OCI-LY1 (cell line): Measurements from ENCODE around the gene BIN2.

Experiments used
- H2AFZ ChIP-seq: fragments of 200-600 bp; sonication (generic), shearing (Covaris generic); 2 replicates; pipeline ENCODE4 v1.6.0; 2014; ENCODE audit warnings: antibody characterized with exemption, mild to moderate bottlenecking, low read length
- H3F3A ChIP-seq: fragments of 200-600 bp; sonication (generic), shearing (Covaris generic); 2 replicates; pipeline ENCODE4 v1.6.0; 2014; ENCODE audit warnings: mild to moderate bottlenecking, antibody characterized with exemption, low read length, moderate library complexity; ENCODE audit not compliant: insufficient read depth
- H3K27ac ChIP-seq: fragments of 200-600 bp; sonication (generic); 2 replicates; pipeline ENCODE4 v1.5.1; 2014; ENCODE audit warnings: low read length, mixed run types, mild to moderate bottlenecking, low read depth; ENCODE audit not compliant: poor library complexity, severe bottlenecking
- H3K27me3 ChIP-seq: fragments of 200-600 bp; sonication (generic); 2 replicates; pipeline ENCODE4 v1.6.0; 2014; ENCODE audit warnings: antibody characterized with exemption, mild to moderate bottlenecking, low read length, moderate library complexity; ENCODE audit not compliant: insufficient read depth
- H3K36me3 ChIP-seq: fragments of 200-600 bp; sonication (generic); 2 replicates; pipeline ENCODE4 v1.6.1; 2014; ENCODE audit warnings: mild to moderate bottlenecking, antibody characterized with exemption, low read length, moderate library complexity, mixed read lengths; ENCODE audit not compliant: insufficient read depth
- H3K4me1 ChIP-seq: fragments of 200-600 bp; sonication (generic); 2 replicates; pipeline ENCODE4 v1.5.1; 2014; ENCODE audit warnings: mild to moderate bottlenecking, low read length, moderate library complexity; ENCODE audit not compliant: insufficient read depth, severe bottlenecking
- H3K4me2 ChIP-seq: fragments of 200-600 bp; sonication (generic), shearing (Covaris generic); 2 replicates; pipeline ENCODE4 v1.6.1; 2014; ENCODE audit warnings: low read length
- H3K4me3 ChIP-seq: fragments of 200-600 bp; sonication (generic); 2 replicates; pipeline ENCODE4 v1.5.1; 2014; ENCODE audit warnings: low read length, low read depth, mild to moderate bottlenecking, mixed read lengths; ENCODE audit not compliant: poor library complexity, severe bottlenecking
- H3K79me2 ChIP-seq: fragments of 200-600 bp; shearing (Covaris generic); 2 replicates; pipeline ENCODE4 v1.6.1; 2016; ENCODE audit warnings: mixed run types, low read length, mixed read lengths; ENCODE audit not compliant: insufficient read depth
- H3K9ac ChIP-seq: fragments of 200-600 bp; sonication (generic), shearing (Covaris generic); 2 replicates; pipeline ENCODE4 v1.6.1; 2014; ENCODE audit warnings: mild to moderate bottlenecking, low read length, mixed read lengths
- H3K9me2 ChIP-seq: fragments of 200-600 bp; sonication (generic), shearing (Covaris generic); 2 replicates; pipeline ENCODE4 v1.6.1; 2014; ENCODE audit warnings: low read depth, mild to moderate bottlenecking, low read length, mixed read lengths
- H3K9me3 ChIP-seq: fragments of 200-600 bp; shearing (Covaris generic); 2 replicates; pipeline ENCODE4 v1.6.1; 2014; ENCODE audit warnings: low read length, mixed read lengths
- H4K20me1 ChIP-seq: fragments of 200-600 bp; sonication (generic), shearing (Covaris generic); 2 replicates; pipeline ENCODE4 v1.6.0; 2016; ENCODE audit warnings: mild to moderate bottlenecking, low read length; ENCODE audit not compliant: insufficient read depth
- CTCF ChIP-seq: fragments of 200-600 bp; sonication (generic), shearing (Covaris generic); IDR thresholded peaks from 2 replicates; pipeline ENCODE4 v1.5.1; 2017; ENCODE audit warnings: mild to moderate bottlenecking, antibody characterized with exemption, low read length, moderate library complexity, mixed read lengths
- EZH2 ChIP-seq: fragments of 200-600 bp; sonication (generic), shearing (Covaris generic); IDR thresholded peaks from 2 replicates; pipeline ENCODE4 v1.8.0; 2017; ENCODE audit warnings: borderline replicate concordance, mixed run types, mild to moderate bottlenecking, antibody characterized with exemption, low read length, moderate library complexity, mixed read lengths

Gene BIN2

GRCh38 chr12:51328587-51328986, 4.6 kb upstream of the BIN2 start:
- no peak for TF ChIP-seq EZH2
- no peak for TF ChIP-seq CTCF
- no peaks in the 10 kb centered on the region for H3K79me2 ChIP-seq
- H4K20me1 ChIP-seq: no peaks in the 10 kb centered on the region
- H3K9me2 ChIP-seq: no peaks in the 10 kb centered on the region
- no peak overlapping the region for H3K4me2 ChIP-seq
- no peak overlapping the region for H3K4me3 ChIP-seq
- H3K9ac ChIP-seq: no peak overlapping the region
- no peaks in the 10 kb centered on the region for H3K36me3 ChIP-seq
- H3F3A ChIP-seq: no peaks in the 10 kb centered on the region
- H3K4me1 ChIP-seq: peaks cover 13% of the 10 kb centered on the region
- H3K27me3 ChIP-seq: peaks cover 6% of the 10 kb centered on the region; the same call in 1 of the 2 replicates
- no peak overlapping the region for H3K27ac ChIP-seq
- H2AFZ ChIP-seq: no peak overlapping the region
- H3K9me3 ChIP-seq: no peaks in the 10 kb centered on the region

- Histone ChIP-seq H3K36me3 (no peaks in the 10 kb centered on the region), H4K20me1 (no peaks in the 10 kb centered on the region), H2AFZ (no peak overlapping the region), H3K9me2 (no peaks in the 10 kb centered on the region), H3K4me1 (peaks cover 16% of the 10 kb centered on the region), H3K4me2 (no peak overlapping the region), H3K9ac (no peak overlapping the region), H3F3A (no peaks in the 10 kb centered on the region), H3K79me2 (no peaks in the 10 kb centered on the region), H3K27me3 (peaks cover 6% of the 10 kb centered on the region; the same call in 1 of the 2 replicates), H3K9me3 (no peaks in the 10 kb centered on the region), H3K27ac (no peak overlapping the region), H3K4me3 (no peak overlapping the region)
- no peak for TF ChIP-seq CTCF
- TF ChIP-seq EZH2: no peak
Observed at GRCh38 chr12:51326698-51327439, 2.9 kb upstream of the BIN2 start.

- H3F3A ChIP-seq: no peaks in the 10 kb centered on the region
- no peaks in the 10 kb centered on the region for H4K20me1 ChIP-seq
- TF ChIP-seq EZH2 (no peak), CTCF (no peak)
- H3K9me3 ChIP-seq: no peaks in the 10 kb centered on the region
- H3K9me2 ChIP-seq: no peaks in the 10 kb centered on the region
- no peak overlapping the region for H3K9ac ChIP-seq
- no peak overlapping the region for H2AFZ ChIP-seq
- no peaks in the 10 kb centered on the region for H3K79me2 ChIP-seq
- H3K27ac ChIP-seq: no peak overlapping the region
- H3K4me1 ChIP-seq: peaks cover 16% of the 10 kb centered on the region
- H3K4me2 ChIP-seq: no peak overlapping the region
- no peaks in the 10 kb centered on the region for H3K36me3 ChIP-seq
- H3K4me3 ChIP-seq: no peak overlapping the region
- peaks cover 3% of the 10 kb centered on the region; the same call in 1 of the 2 replicates for H3K27me3 ChIP-seq
Observed at GRCh38 chr12:51324953-51325352, 979 bp upstream of the BIN2 start.
